ENCODE data around the gene LIFR.
A peak's percentile ranks its signal among the peaks of the same experiment; 100 is the strongest.

The LIFR gene

GRCh38 chr5:38446029-38446522 lies 110.4 kb downstream of the LIFR start:
- peaks cover 62% of the 10 kb centered on the region for H3K4me1 Mint-ChIP-seq
- no peaks in the 10 kb centered on the region for H3K36me3 Mint-ChIP-seq (ENCODE audit: low read depth)
- H3K9me3 Mint-ChIP-seq: no peaks in the 10 kb centered on the region
- peak overlapping the region in 2 of 3 experiments; percentile 67 to 70 for H3K27ac Mint-ChIP-seq
- peaks cover 4% of the 10 kb centered on the region for H3K27me3 Mint-ChIP-seq (ENCODE audit: low read depth)
- TF ChIP-seq CTCF (IDR thresholded peaks at IDR 0.05; ENCODE audit: unreplicated experiment in 3 of 3): no peak
- peak overlapping the region in 1 of 3 experiments; percentile 59 for H3K4me3 Mint-ChIP-seq

DNA sequence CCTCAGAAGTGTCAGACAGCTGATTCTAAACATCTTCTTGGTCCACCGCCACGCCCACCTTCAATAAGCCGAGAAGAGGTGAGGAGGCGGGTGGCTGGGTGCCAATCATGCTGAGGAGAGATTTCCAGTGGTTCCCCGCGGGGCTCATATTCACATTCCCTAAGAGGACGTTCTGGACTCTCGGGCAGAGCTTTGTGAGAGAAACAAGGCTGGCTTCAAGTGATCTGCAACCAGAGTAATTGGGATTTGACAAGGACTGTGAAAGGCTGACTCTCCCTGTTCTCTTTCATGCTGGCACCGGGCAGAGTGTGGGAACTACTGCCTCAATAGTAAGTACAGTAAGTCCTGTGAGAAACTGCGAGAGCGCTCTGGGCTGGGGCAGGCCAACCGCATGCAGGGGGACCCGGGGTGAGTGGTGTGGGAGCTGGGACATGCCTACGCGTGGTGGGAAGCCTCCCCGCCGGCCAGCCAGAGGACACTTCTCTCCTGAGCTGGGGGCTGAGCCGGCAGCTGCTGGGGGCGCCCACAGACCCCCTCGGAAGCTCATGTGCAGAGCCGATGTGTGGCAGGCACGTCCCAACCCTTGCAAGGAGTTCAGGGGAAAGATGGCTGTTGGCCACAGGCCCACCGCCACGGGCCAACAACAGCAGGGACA lies 110.9 kb downstream of the LIFR start:
- no peaks in the 10 kb centered on the region for H3K36me3 Mint-ChIP-seq (ENCODE audit: low read depth)
- H3K4me1 Mint-ChIP-seq: peaks cover 56% of the 10 kb centered on the region
- H3K27me3 Mint-ChIP-seq (ENCODE audit: low read depth): peaks cover 4% of the 10 kb centered on the region
- TF ChIP-seq CTCF (IDR thresholded peaks at IDR 0.05; ENCODE audit: unreplicated experiment in 3 of 3): no peak
- no peaks in the 10 kb centered on the region for H3K9me3 Mint-ChIP-seq
- peak overlapping the region in 1 of 3 experiments; percentile 69 for H3K4me3 Mint-ChIP-seq
- peak overlapping the region; percentile 60 to 87 (median 70) for H3K27ac Mint-ChIP-seq

- peaks cover 4% of the 10 kb centered on the region for H3K27me3 Mint-ChIP-seq (ENCODE audit: low read depth)
- H3K27ac Mint-ChIP-seq: peak overlapping the region in 1 of 3 experiments; percentile 45
- no peak for TF ChIP-seq CTCF (IDR thresholded peaks at IDR 0.05; ENCODE audit: unreplicated experiment in 3 of 3)
- no peaks in the 10 kb centered on the region for H3K36me3 Mint-ChIP-seq (ENCODE audit: low read depth)
- no peaks in the 10 kb centered on the region for H3K9me3 Mint-ChIP-seq
- no peak overlapping the region for H3K4me3 Mint-ChIP-seq
- H3K4me1 Mint-ChIP-seq: peaks cover 43% of the 10 kb centered on the region
Observed at GRCh38 chr5:38443390-38443789, 113.1 kb downstream of the LIFR start.

DNA sequence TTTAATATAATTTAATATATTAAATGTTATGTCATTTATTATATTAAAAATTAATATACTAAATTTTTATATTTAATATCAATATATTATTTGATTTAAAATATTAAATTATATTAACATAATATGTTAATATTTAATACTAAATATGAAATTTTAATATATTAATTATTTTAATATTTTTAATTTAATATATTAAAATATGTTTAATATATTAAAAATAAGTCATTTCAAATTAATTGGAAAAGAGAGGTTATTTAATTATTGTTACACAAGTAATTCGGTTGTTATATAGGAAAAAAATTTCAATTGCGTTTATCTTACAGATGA lies 114.2 kb downstream of the LIFR start:
- Mint-ChIP-seq H3K4me1 (peaks cover 33% of the 10 kb centered on the region), H3K27ac (peak overlapping the region in 1 of 3 experiments; percentile 56), H3K4me3 (no peak overlapping the region), H3K36me3 (ENCODE audit: low read depth) (no peaks in the 10 kb centered on the region), H3K9me3 (no peaks in the 10 kb centered on the region), H3K27me3 (ENCODE audit: low read depth) (peaks cover under 1% of the 10 kb centered on the region)
- no peak for TF ChIP-seq CTCF (IDR thresholded peaks at IDR 0.05; ENCODE audit: unreplicated experiment in 3 of 3)

- TF ChIP-seq CTCF (IDR thresholded peaks at IDR 0.05; ENCODE audit: unreplicated experiment in 3 of 3): peak; percentile 95 to 97 (median 97)
- no peaks in the 10 kb centered on the region for H3K36me3 Mint-ChIP-seq (ENCODE audit: low read depth)
- no peaks in the 10 kb centered on the region for H3K27me3 Mint-ChIP-seq (ENCODE audit: low read depth)
- H3K4me1 Mint-ChIP-seq: peaks cover 29% of the 10 kb centered on the region
- H3K4me3 Mint-ChIP-seq: no peak overlapping the region
- H3K9me3 Mint-ChIP-seq: no peaks in the 10 kb centered on the region
- H3K27ac Mint-ChIP-seq: peak overlapping the region in 2 of 3 experiments; percentile 56 to 89
Observed at GRCh38 chr5:38441453-38442246, 114.8 kb downstream of the LIFR start.
